Thyroid gland (tissue), 4 donors: ENCODE results near the gene DQX1. TPM values are rescaled to one million over a fixed set of nuclear protein-coding genes. Genes with fewer than 3 reads are reported as not detected.

ENCODE experiments used
- DNase-seq, 2 donors: peaks; one replicate each; pipeline ENCODE4 v3.0.0-alpha.2; 2019
- H3K27ac ChIP-seq, 3 donors: fragments of 200-600 bp; sonication (generic); 1 replicate in 2 of 3; 2 replicates in 1 of 3; pipeline ENCODE4 v1.5.1; 2016 to 2019; ENCODE audit warnings: mild to moderate bottlenecking in 1 of 3, moderate library complexity in 1 of 3
- H3K27me3 ChIP-seq: fragments of 200-600 bp; sonication (generic); one replicate; pipeline ENCODE4 v1.5.1; 2019
- H3K36me3 ChIP-seq, 2 donors: fragments of 200-600 bp; sonication (generic); one replicate each; pipeline ENCODE4 v1.5.1; 2016 to 2019
- H3K4me1 ChIP-seq, 2 donors: fragments of 200-600 bp; sonication (generic); one replicate each; pipeline ENCODE4 v1.5.1; 2017 to 2019
- H3K4me3 ChIP-seq, 3 donors: fragments of 200-600 bp; sonication (generic); replicated peaks in 1 of 3; 1 replicate in 2 of 3; 2 replicates in 1 of 3; pipeline ENCODE4 v1.5.1; 2016; ENCODE audit warnings: mild to moderate bottlenecking in 1 of 3
- H3K9me3 ChIP-seq: fragments of 200-600 bp; sonication (generic); one replicate; pipeline ENCODE4 v1.5.1; 2017
- CTCF ChIP-seq, 6 experiments: fragments of 200-600 bp in 3 of 6; fragments of 450-650 bp in 3 of 6; sonication (generic) in 3 of 6; IDR thresholded peaks; one replicate each; pipeline ENCODE4 v1.5.1; 2016 to 2019; ENCODE audit warnings: antibody characterized with exemption in 6 of 6, mild to moderate bottlenecking in 2 of 6, inconsistent platforms in 1 of 6, moderate library complexity in 1 of 6
- POLR2A ChIP-seq, 2 donors: fragments of 450-650 bp; IDR thresholded peaks; one replicate each; pipeline ENCODE4 v1.6.1; 2017; ENCODE audit warnings: antibody characterized with exemption in 2 of 2, mild to moderate bottlenecking in 2 of 2, moderate library complexity in 1 of 2
- WGBS, 2 donors: methylation state at CpG; one replicate each; pipeline ENCODE4 v1.1.5; 2017; 5-methylcytosine and 5-hydroxymethylcytosine counted together
- intact Hi-C: fragments of 100-400 bp; cut with DNase I; formaldehyde crosslinking; loops from one replicate; pipeline ENCODE4 v1.15.1; 2023
- total RNA-seq, 4 donors: library from RNA; depleted of rRNA; stranded (reverse); fragments of >200 nt; gene quantifications; one replicate each; pipeline ENCODE4 v1.2.3, GENCODE V29; 2016

Gene DQX1
- total RNA-seq, 4 donors from 2014 or later, result not detected

DNA sequence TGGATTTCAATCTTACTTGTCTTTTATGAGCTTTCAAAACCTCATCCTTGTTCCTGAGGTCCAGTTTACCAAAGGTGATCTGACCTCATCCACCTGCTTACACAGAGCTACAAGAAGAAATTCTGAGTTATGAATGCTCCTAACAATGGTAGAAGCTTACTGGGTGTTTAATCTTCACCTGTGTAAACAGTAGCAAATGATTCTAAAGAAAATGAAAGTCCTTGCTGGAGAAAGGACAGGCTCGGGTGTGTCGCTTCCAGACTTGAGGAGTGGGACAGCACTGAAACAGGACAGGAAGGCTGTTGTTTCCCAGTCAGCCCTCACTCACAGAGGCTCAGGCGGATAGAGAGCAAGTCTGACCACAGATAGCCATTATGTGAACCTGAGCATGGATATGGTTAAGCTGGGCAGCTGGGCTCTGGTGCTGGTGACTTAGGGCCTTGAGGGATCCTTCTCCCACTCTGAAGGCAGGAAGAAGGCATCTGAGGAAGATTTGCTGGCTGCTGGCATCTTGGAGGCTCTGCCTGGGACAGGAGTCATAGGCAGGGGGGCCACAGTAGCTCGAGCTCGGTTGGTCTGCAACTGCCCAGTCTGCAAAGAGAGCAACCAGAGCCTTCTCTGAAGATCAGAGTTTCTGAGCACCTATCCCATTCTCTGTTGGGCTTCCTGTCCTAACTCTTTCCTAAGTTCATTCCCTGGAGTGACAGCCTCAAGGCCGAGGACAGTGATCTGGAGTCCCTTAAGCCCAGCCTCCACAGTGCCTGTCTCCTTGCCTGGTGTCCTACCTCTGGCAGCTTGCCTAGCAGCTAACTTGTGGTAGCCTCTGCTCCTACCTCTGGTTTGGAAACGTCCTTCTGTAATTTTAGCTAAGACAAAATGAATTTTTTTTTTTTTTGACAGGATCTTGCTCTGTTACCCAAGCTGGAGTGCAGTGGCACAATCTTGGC is 32.5 kb upstream of the DQX1 start:
- WGBS, 2 donors, result 68 to 75% methylated on average over 5 to 7 of the region's 7 CpGs
- H3K36me3 ChIP-seq, result peaks cover 0 to 6% of the 10 kb centered on the region in 2 donors
- no peaks in the 10 kb centered on the region for H3K9me3 ChIP-seq
- H3K4me1 ChIP-seq, result peaks cover 0 to 8% of the 10 kb centered on the region in 2 donors
- intact Hi-C loops, result no loop called here
- TF ChIP-seq CTCF (IDR thresholded peaks at IDR 0.05), result no peak
- no peak for TF ChIP-seq POLR2A (IDR thresholded peaks at IDR 0.05)
- no peak overlapping the region for H3K27ac ChIP-seq
- no peak overlapping the region for H3K4me3 ChIP-seq
- H3K27me3 ChIP-seq, result no peaks in the 10 kb centered on the region
- no peak for DNase-seq

DNA sequence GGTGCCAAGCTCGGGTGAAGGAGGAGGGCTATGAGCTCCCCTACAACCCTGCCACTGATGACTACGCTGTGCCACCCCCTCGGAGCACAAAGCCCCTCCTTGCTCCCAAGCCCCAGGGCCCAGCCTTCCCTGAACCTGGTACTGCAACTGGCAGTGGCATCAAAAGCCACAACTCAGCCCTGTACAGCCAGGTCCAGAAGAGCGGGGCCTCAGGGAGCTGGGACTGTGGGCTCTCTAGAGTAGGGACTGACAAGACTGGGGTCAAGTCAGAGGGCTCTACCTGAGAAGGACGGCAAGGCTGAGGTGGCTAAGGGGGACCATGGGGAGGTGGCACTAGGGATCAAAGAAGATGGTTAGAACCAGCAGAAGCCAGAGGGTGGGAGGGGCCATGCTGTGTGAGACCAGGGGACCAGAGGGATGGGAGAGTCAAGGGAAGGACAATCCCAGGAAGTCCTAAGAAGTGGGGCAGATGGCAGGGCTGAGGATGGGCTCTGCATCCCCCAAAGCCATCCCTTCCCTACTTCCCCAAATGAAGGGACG is 30.9 kb upstream of the DQX1 start:
- DNase-seq, result no peak
- Histone ChIP-seq H3K4me3 (no peak overlapping the region), H3K27ac (no peak overlapping the region), H3K9me3 (no peaks in the 10 kb centered on the region), H3K27me3 (no peaks in the 10 kb centered on the region), H3K4me1 (peaks cover 0 to 8% of the 10 kb centered on the region in 2 donors), H3K36me3 (peaks cover 0 to 6% of the 10 kb centered on the region in 2 donors)
- TF ChIP-seq POLR2A (IDR thresholded peaks at IDR 0.05) (no peak), CTCF (IDR thresholded peaks at IDR 0.05) (no peak)
- intact Hi-C loops, result no loop called here
- WGBS, 2 donors, result 98 to 99% methylated on average over 5 to 6 of the region's 6 CpGs

GRCh38 chr2:74556159-74556558 is 30.1 kb upstream of the DQX1 start:
- Histone ChIP-seq H3K27ac (no peak overlapping the region), H3K4me1 (peaks cover 0 to 8% of the 10 kb centered on the region in 2 donors), H3K9me3 (no peaks in the 10 kb centered on the region), H3K27me3 (no peaks in the 10 kb centered on the region), H3K36me3 (peaks cover 0 to 6% of the 10 kb centered on the region in 2 donors), H3K4me3 (no peak overlapping the region)
- intact Hi-C loops, result no loop called here
- no peak for TF ChIP-seq CTCF (IDR thresholded peaks at IDR 0.05)
- TF ChIP-seq POLR2A (IDR thresholded peaks at IDR 0.05), result no peak
- no peak for DNase-seq
- 89 to 94% methylated on average over 12 to 14 of the region's 14 CpGs for WGBS, 2 donors

DNA sequence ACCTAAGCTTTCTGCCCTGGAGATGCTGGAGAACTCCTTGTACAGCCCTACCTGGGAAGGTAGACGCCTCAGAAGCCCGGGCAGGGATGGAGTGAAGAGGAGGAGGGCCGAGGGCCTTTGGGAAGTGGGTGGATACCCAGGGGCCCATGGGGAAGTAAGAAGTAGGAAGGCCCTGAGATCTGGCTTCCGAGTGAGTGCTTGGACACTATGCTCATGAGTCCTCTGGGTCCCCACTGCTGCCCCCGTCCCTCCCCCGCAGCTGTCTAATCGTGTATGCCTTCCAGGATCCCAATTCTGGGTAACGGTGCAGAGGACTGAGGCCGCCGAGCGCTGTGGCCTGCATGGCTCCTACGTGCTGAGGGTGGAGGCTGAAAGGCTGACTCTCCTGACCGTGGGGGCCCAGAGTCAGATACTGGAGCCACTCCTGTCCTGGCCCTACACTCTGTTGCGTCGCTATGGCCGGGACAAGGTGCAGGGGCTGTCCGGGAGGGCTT is 29.6 kb upstream of the DQX1 start:
- H3K27ac ChIP-seq, result peak overlapping the region in 1 of 3 donors; percentile 89
- peaks cover 0 to 8% of the 10 kb centered on the region in 2 donors for H3K4me1 ChIP-seq
- WGBS, 2 donors, result 69 to 78% methylated on average over 7 to 13 of the region's 17 CpGs
- H3K9me3 ChIP-seq, result no peaks in the 10 kb centered on the region
- TF ChIP-seq CTCF (IDR thresholded peaks at IDR 0.05) (no peak), POLR2A (IDR thresholded peaks at IDR 0.05) (no peak)
- no peaks in the 10 kb centered on the region for H3K27me3 ChIP-seq
- H3K4me3 ChIP-seq, result peak overlapping the region in 2 of 3 donors; percentile 66 to 89
- peaks cover 0 to 6% of the 10 kb centered on the region in 2 donors for H3K36me3 ChIP-seq
- peak in 1 of 2 donors; percentile 10 for DNase-seq
- intact Hi-C loops, result no loop called here
